Thyroid gland (tissue), 4 donors: ENCODE measurements around the gene PROCR. TPM values are rescaled to one million over a fixed set of nuclear protein-coding genes. Genes with fewer than 3 reads are reported as not detected.
"Not testable (repeated sequence)": the region's sequence is repeated elsewhere in the genome, so short reads cannot be mapped to it uniquely, and the experiment has no call there.

Experiments
- DNase-seq, 2 donors: peaks; one replicate each; pipeline ENCODE4 v3.0.0-alpha.2; 2019
- H3K27ac ChIP-seq, 3 donors: fragments of 200-600 bp; sonication (generic); 1 replicate in 2 of 3; 2 replicates in 1 of 3; pipeline ENCODE4 v1.5.1; 2016 to 2019; ENCODE audit warnings: mild to moderate bottlenecking in 1 of 3, moderate library complexity in 1 of 3
- H3K27me3 ChIP-seq: fragments of 200-600 bp; sonication (generic); one replicate; pipeline ENCODE4 v1.5.1; 2019
- H3K36me3 ChIP-seq, 2 donors: fragments of 200-600 bp; sonication (generic); one replicate each; pipeline ENCODE4 v1.5.1; 2016 to 2019
- H3K4me1 ChIP-seq, 2 donors: fragments of 200-600 bp; sonication (generic); one replicate each; pipeline ENCODE4 v1.5.1; 2017 to 2019
- H3K4me3 ChIP-seq, 3 donors: fragments of 200-600 bp; sonication (generic); replicated peaks in 1 of 3; 1 replicate in 2 of 3; 2 replicates in 1 of 3; pipeline ENCODE4 v1.5.1; 2016; ENCODE audit warnings: mild to moderate bottlenecking in 1 of 3
- H3K9me3 ChIP-seq: fragments of 200-600 bp; sonication (generic); one replicate; pipeline ENCODE4 v1.5.1; 2017
- POLR2A ChIP-seq, 2 donors: fragments of 450-650 bp; IDR thresholded peaks; one replicate each; pipeline ENCODE4 v1.6.1; 2017; ENCODE audit warnings: antibody characterized with exemption in 2 of 2, mild to moderate bottlenecking in 2 of 2, moderate library complexity in 1 of 2
- WGBS, 2 donors: methylation state at CpG; one replicate each; pipeline ENCODE4 v1.1.5; 2017; 5-methylcytosine and 5-hydroxymethylcytosine counted together
- intact Hi-C: fragments of 100-400 bp; cut with DNase I; formaldehyde crosslinking; loops from one replicate; pipeline ENCODE4 v1.15.1; 2023
- total RNA-seq, 4 donors: library from RNA; depleted of rRNA; stranded (reverse); fragments of >200 nt; gene quantifications; one replicate each; pipeline ENCODE4 v1.2.3, GENCODE V29; 2016
- TF ChIP-seq, protein P1 (sequence below), 6 experiments: fragments of 200-600 bp in 3 of 6; fragments of 450-650 bp in 3 of 6; sonication (generic) in 3 of 6; IDR thresholded peaks; one replicate each; pipeline ENCODE4 v1.5.1; 2016 to 2019; ENCODE audit warnings: antibody characterized with exemption in 6 of 6, mild to moderate bottlenecking in 2 of 6, inconsistent platforms in 1 of 6, moderate library complexity in 1 of 6

Gene PROCR
- total RNA-seq, 4 donors from 2014 or later: 11.2 to 56.0 (median 37.9) TPM

DNA sequence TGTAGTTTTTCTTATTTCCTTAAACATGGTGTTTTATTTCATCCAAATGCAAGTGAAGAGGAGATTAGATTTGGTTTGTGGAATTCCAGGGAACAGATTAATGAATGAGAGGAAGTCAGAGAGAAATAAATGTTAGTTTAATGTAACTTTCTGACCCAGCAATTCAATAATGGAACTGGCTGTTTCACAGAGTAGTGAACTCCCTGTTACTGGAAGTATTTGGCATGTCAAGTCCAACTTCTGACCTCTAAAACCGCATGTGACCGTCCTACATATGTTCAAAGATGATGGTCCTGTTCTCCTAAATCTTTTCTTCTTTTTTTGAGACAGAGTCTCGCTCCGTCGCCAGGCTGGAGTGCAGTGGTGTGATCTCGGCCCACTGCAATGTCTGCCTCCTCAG lies 18.7 kb downstream of the PROCR start:
- DNase-seq: no peak
- Histone ChIP-seq H3K27me3 (no peaks in the 10 kb centered on the region), H3K36me3 (no peaks in the 10 kb centered on the region), H3K27ac (no peak overlapping the region), H3K4me3 (no peak overlapping the region), H3K9me3 (no peaks in the 10 kb centered on the region), H3K4me1 (peaks cover 7 to 26% of the 10 kb centered on the region in 2 donors)
- 90 to 92% methylated on average over 6 of the region's 6 CpGs for WGBS, 2 donors
- TF ChIP-seq, protein P1, sequence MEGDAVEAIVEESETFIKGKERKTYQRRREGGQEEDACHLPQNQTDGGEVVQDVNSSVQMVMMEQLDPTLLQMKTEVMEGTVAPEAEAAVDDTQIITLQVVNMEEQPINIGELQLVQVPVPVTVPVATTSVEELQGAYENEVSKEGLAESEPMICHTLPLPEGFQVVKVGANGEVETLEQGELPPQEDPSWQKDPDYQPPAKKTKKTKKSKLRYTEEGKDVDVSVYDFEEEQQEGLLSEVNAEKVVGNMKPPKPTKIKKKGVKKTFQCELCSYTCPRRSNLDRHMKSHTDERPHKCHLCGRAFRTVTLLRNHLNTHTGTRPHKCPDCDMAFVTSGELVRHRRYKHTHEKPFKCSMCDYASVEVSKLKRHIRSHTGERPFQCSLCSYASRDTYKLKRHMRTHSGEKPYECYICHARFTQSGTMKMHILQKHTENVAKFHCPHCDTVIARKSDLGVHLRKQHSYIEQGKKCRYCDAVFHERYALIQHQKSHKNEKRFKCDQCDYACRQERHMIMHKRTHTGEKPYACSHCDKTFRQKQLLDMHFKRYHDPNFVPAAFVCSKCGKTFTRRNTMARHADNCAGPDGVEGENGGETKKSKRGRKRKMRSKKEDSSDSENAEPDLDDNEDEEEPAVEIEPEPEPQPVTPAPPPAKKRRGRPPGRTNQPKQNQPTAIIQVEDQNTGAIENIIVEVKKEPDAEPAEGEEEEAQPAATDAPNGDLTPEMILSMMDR (IDR thresholded peaks at IDR 0.05): no peak
- no peak for TF ChIP-seq POLR2A (IDR thresholded peaks at IDR 0.05)
- intact Hi-C loops: no loop called here

GRCh38 chr20:35191419-35192117 lies 19.7 kb downstream of the PROCR start:
- TF ChIP-seq POLR2A (IDR thresholded peaks at IDR 0.05): no peak
- TF ChIP-seq, protein P1 (IDR thresholded peaks at IDR 0.05): no peak
- intact Hi-C loops: no loop called here
- no peaks in the 10 kb centered on the region for H3K9me3 ChIP-seq
- no peak overlapping the region for H3K27ac ChIP-seq
- peaks cover 7 to 26% of the 10 kb centered on the region in 2 donors for H3K4me1 ChIP-seq
- no peaks in the 10 kb centered on the region for H3K27me3 ChIP-seq
- no peak overlapping the region for H3K4me3 ChIP-seq
- WGBS, 2 donors: 86 to 90% methylated on average over 5 of the region's 5 CpGs
- no peaks in the 10 kb centered on the region for H3K36me3 ChIP-seq
- no peak for DNase-seq

GRCh38 chr20:35192118-35192872 lies 20.4 kb downstream of the PROCR start:
- WGBS, 2 donors: 32 to 38% methylated on average over 9 of the region's 9 CpGs
- no peaks in the 10 kb centered on the region for H3K36me3 ChIP-seq

DNA sequence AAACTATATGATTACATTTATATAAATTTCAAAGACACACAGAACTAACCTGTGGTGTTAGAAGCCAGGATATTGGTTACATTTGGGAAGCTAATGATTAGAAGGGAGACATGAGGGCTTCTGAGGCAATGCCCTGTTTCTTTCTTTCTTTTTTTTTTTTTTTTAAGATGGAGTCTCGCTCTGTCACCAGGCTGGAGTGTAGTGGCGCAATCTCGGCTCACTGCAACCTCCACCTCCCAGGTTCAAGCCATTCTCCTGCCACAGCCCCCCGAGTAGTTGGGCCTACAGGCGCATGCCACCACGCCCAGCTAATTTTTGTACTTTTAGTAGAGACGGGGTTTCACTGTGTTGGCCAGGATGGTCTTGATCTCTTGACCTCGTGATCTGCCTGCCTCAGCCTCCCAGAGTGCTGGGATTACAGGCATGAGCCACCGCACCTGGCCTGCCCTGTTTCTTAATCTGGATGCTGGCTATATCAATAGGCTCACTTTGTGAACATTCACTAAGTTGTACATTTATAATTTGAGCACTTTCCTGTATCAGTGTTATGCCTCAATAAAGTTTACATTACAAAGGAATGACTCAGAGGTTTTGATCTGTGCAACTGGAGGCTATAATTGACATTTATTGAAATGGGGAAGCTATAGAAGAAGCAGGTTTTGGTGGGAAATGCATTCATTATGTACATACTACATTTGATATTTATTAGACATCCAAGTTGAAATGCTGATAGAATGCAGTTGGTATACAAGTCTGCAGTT lies 21.3 kb downstream of the PROCR start:
- DNase-seq, H3K4me3 ChIP-seq, intact Hi-C loops, H3K9me3 ChIP-seq, H3K36me3 ChIP-seq, H3K27me3 ChIP-seq: not testable (repeated sequence)
- H3K27ac ChIP-seq: peak overlapping the region in 2 of 3 donors; percentile 2 to 34
- H3K4me1 ChIP-seq: peaks cover 7 to 26% of the 10 kb centered on the region in 2 donors
- 93 to 97% methylated on average over 9 of the region's 9 CpGs for WGBS, 2 donors

More at GRCh38 chr20:35192118-35192872, 20.4 kb downstream of the PROCR start:
- Histone ChIP-seq H3K27ac (peak overlapping the region in 2 of 3 donors; percentile 2 to 34), H3K4me1 (peaks cover 7 to 26% of the 10 kb centered on the region in 2 donors), H3K27me3 (no peaks in the 10 kb centered on the region), H3K4me3 (no peak overlapping the region), H3K9me3 (no peaks in the 10 kb centered on the region)
- TF ChIP-seq, protein P1 (IDR thresholded peaks at IDR 0.05): no peak
- no peak for TF ChIP-seq POLR2A (IDR thresholded peaks at IDR 0.05)
- peak; percentile 74 to 80 for DNase-seq
- intact Hi-C loops: no loop called here

DNA sequence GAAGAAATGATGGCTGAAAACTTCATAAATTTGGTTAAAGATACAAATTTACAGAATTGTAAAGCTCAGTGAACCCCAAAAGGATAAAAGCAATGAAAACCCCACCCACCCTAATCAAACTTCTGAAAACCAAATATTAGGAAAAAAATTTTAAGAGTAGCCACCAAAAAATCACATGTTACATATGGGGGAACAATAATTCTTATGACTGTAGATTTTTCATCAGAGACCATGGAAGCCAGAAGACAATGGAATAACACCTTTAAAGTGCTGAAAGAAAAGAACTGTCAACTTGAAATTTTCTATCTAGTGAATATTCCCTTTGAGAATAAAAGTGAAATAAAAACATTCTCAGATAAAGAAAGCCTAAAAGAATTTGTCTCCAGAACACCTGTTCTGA lies 24.4 kb downstream of the PROCR start:
- no peaks in the 10 kb centered on the region for H3K9me3 ChIP-seq
- no peaks in the 10 kb centered on the region for H3K27me3 ChIP-seq
- no peak for TF ChIP-seq POLR2A (IDR thresholded peaks at IDR 0.05)
- TF ChIP-seq, protein P1 (IDR thresholded peaks at IDR 0.05): no peak
- peaks cover 7 to 26% of the 10 kb centered on the region in 2 donors for H3K4me1 ChIP-seq
- intact Hi-C loops: no loop called here
- H3K36me3 ChIP-seq: no peaks in the 10 kb centered on the region
- DNase-seq: no peak
- no peak overlapping the region for H3K4me3 ChIP-seq
- H3K27ac ChIP-seq: no peak overlapping the region
